Activated naive CD4-positive, alpha-beta T cell treated with anti-CD3 and anti-CD28 coated beads, Interleukin-2, amount 50 U/mL, for 24 hours (primary cell): ENCODE results near the gene PCGF2.

Experiments
- H3K27ac Mint-ChIP-seq: one replicate; pipeline ENCODE4 v1.8.0; 2021; ENCODE audit warnings: mild to moderate bottlenecking, mixed read lengths
- H3K27me3 Mint-ChIP-seq: one replicate; pipeline ENCODE4 v1.8.0; 2021; ENCODE audit warnings: mixed read lengths
- H3K36me3 Mint-ChIP-seq: one replicate; pipeline ENCODE4 v1.8.0; 2021; ENCODE audit warnings: mixed read lengths
- H3K4me1 Mint-ChIP-seq: one replicate; pipeline ENCODE4 v1.8.0; 2021; ENCODE audit warnings: mixed read lengths
- H3K4me3 Mint-ChIP-seq: one replicate; pipeline ENCODE4 v1.8.0; 2021; ENCODE audit warnings: mild to moderate bottlenecking, mixed read lengths
- H3K9me3 Mint-ChIP-seq: one replicate; pipeline ENCODE4 v1.8.0; 2021; ENCODE audit warnings: mixed read lengths

Gene PCGF2

DNA sequence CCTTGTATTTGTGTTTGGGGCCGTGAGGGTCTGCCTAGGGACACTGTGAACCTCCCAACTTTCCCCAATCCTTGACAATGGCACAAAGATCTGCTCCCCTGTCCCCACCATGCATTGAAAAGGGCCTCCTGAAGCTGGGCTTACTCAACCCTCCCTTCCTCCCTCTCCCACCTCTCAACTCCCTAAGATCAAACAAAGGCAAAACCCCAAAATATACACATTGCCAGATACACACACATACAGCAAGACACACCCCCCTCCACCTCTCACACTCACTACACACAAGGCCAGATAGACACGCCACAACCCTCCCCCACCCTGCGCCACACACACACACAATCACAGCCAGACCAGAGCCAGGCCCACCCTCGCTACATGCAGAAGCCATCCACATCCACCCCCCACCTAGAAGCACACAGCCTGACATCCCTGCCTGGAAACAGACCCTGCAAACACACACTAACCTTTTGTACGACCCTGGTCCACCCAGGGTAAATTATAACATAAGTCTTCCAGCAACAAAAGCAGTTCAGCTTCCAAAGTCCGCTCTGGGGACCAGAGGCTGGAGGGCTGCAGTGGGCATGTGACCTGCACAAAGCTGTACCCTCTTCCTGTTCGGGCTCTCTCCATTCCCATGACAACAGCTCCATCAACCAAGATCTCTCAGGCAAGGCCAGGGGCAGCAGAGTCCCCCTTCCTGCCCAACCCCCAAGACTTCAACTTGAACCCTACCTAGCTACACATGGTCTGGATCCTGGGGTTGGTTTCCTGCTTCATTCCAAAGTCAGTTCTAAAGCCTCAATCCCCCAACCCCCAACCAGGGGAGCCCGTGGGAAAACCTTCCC lies 1.9 kb downstream of the PCGF2 start:
- Mint-ChIP-seq H3K27me3 (peaks cover 18% of the 10 kb centered on the region), H3K4me3 (peak overlapping the region; percentile 60), H3K9me3 (no peaks in the 10 kb centered on the region), H3K4me1 (peaks cover 21% of the 10 kb centered on the region), H3K36me3 (no peaks in the 10 kb centered on the region), H3K27ac (no peak overlapping the region)

- no peak overlapping the region for H3K27ac Mint-ChIP-seq
- no peaks in the 10 kb centered on the region for H3K36me3 Mint-ChIP-seq
- no peak overlapping the region for H3K4me3 Mint-ChIP-seq
- no peaks in the 10 kb centered on the region for H3K9me3 Mint-ChIP-seq
- peaks cover 14% of the 10 kb centered on the region for H3K4me1 Mint-ChIP-seq
- peaks cover 15% of the 10 kb centered on the region for H3K27me3 Mint-ChIP-seq
Measured at GRCh38 chr17:38745545-38745944, 2.6 kb downstream of the PCGF2 start.

DNA sequence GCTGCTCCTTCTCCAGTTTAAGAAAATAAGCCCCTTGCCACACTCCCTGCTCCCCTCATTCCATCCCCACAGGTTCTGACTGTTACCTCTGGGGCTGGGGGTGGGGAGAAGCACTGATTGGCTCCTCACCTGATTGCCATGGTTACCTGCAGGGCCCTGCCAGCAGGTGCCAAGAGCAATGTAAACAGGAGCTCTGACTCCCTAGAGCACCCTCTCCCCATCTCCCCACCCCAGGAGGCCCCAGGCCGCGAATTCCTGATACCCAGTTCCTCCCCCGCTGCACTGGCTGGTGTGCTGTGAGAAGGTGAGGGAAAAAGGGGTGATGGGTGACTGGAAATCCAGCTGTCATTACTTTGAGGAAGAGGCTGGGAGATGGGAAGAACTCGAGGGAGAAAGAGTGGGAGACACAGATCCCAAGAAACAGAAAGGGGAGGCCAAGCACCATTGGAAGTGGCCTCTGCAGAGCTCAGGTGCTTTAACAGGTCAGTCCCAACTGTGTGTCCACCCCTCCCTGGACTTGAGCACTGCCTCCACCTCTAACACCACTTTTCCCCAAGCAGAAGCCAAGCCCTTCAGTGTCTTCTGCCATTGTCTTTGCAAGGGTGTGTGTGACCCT lies 4.5 kb downstream of the PCGF2 start:
- Mint-ChIP-seq H3K27me3 (peaks cover 13% of the 10 kb centered on the region), H3K36me3 (no peaks in the 10 kb centered on the region), H3K4me3 (no peak overlapping the region), H3K4me1 (peaks cover 7% of the 10 kb centered on the region), H3K9me3 (no peaks in the 10 kb centered on the region), H3K27ac (no peak overlapping the region)

GRCh38 chr17:38742411-38743308 lies 5.5 kb downstream of the PCGF2 start:
- Mint-ChIP-seq H3K9me3 (no peaks in the 10 kb centered on the region), H3K36me3 (no peaks in the 10 kb centered on the region), H3K4me3 (no peak overlapping the region), H3K27me3 (peaks cover 11% of the 10 kb centered on the region), H3K4me1 (peaks cover 7% of the 10 kb centered on the region), H3K27ac (no peak overlapping the region)

- Mint-ChIP-seq H3K4me1 (peaks cover 7% of the 10 kb centered on the region), H3K36me3 (no peaks in the 10 kb centered on the region), H3K9me3 (no peaks in the 10 kb centered on the region), H3K27me3 (peaks cover 11% of the 10 kb centered on the region), H3K27ac (no peak overlapping the region), H3K4me3 (no peak overlapping the region)
Measured at GRCh38 chr17:38741921-38742410, 6.2 kb downstream of the PCGF2 start.

- H3K4me3 Mint-ChIP-seq, result no peak overlapping the region
- peaks cover 2% of the 10 kb centered on the region for H3K4me1 Mint-ChIP-seq
- H3K27me3 Mint-ChIP-seq, result peaks cover 8% of the 10 kb centered on the region
- H3K36me3 Mint-ChIP-seq, result no peaks in the 10 kb centered on the region
- H3K27ac Mint-ChIP-seq, result no peak overlapping the region
- no peaks in the 10 kb centered on the region for H3K9me3 Mint-ChIP-seq
Measured at GRCh38 chr17:38741461-38741860, 6.7 kb downstream of the PCGF2 start.

DNA sequence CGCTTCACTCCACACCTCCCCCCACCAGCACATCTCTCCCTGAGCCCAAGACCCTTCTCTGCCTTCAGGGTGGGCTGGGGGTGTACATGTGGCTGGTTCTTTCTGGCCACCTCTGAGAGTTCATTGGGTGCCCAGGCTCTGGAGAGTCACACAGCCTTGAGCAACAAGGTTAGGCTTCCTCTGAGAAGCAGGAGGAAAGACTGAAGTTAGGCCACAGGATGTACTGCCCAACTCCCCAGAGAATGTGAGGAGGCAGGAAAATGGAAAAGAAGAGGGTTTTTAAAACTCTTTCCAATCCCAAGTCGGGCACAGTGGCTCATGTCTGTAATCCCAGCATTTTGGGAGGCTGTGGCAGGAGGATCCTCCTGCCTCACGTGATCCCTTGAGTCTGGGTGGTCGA lies 7.3 kb downstream of the PCGF2 start:
- Mint-ChIP-seq H3K27me3 (peaks cover 3% of the 10 kb centered on the region), H3K4me3 (no peak overlapping the region), H3K36me3 (no peaks in the 10 kb centered on the region), H3K9me3 (no peaks in the 10 kb centered on the region), H3K4me1 (no peaks in the 10 kb centered on the region), H3K27ac (no peak overlapping the region)

DNA sequence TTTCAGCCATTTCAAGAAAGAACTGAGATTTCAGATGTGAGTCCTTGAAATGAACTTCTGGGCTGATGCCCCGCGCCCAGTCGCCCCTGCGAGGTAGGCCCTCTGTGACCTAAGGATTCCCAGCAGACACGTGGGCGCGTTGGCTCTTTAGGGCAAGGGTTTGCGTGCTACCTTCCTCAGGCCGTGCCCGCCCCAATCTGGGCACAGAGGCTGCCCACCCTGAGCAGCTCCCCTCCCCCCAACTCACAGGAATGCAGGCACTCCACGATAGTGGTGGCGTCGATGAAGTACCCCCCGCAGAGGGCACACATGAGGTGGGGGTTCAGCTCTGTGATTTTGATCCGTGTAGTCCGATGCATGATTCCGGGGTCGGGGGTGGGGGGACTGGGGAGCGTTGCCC lies 8.1 kb downstream of the PCGF2 start:
- Mint-ChIP-seq H3K9me3 (no peaks in the 10 kb centered on the region), H3K36me3 (no peaks in the 10 kb centered on the region), H3K4me1 (peaks cover 5% of the 10 kb centered on the region), H3K27ac (no peak overlapping the region), H3K27me3 (peaks cover 3% of the 10 kb centered on the region), H3K4me3 (no peak overlapping the region)

- H3K9me3 Mint-ChIP-seq, result no peaks in the 10 kb centered on the region
- no peak overlapping the region for H3K4me3 Mint-ChIP-seq
- no peak overlapping the region for H3K27ac Mint-ChIP-seq
Measured at GRCh38 chr17:38739305-38739704, 8.8 kb downstream of the PCGF2 start.

DNA sequence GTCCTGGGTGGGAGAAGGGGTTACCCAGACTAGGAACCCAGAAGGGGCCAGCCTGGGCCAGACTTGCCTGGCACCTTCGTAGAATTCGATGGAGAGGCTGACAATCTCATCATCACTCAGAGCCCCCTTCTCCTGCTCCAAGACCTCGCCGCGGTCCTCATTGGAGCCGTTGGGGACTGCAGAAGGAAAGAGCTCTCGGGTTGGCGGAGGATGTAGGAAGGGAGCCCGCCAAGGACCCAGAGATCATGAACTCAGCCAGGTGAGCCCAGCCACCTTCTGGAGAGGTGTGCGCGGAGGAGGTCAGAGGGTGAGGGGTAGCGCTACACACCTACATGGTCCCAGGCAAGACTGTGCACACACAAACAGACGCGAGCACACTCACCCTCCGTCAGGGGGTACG lies 9.4 kb downstream of the PCGF2 start:
- Mint-ChIP-seq H3K4me3 (no peak overlapping the region), H3K36me3 (peaks cover under 1% of the 10 kb centered on the region), H3K9me3 (no peaks in the 10 kb centered on the region), H3K27me3 (peaks cover 3% of the 10 kb centered on the region), H3K27ac (no peak overlapping the region), H3K4me1 (peaks cover 19% of the 10 kb centered on the region)

More at GRCh38 chr17:38739305-38739704, 8.8 kb downstream of the PCGF2 start:
- Mint-ChIP-seq H3K36me3 (no peaks in the 10 kb centered on the region), H3K27me3 (peaks cover 3% of the 10 kb centered on the region), H3K4me1 (peaks cover 12% of the 10 kb centered on the region)

DNA sequence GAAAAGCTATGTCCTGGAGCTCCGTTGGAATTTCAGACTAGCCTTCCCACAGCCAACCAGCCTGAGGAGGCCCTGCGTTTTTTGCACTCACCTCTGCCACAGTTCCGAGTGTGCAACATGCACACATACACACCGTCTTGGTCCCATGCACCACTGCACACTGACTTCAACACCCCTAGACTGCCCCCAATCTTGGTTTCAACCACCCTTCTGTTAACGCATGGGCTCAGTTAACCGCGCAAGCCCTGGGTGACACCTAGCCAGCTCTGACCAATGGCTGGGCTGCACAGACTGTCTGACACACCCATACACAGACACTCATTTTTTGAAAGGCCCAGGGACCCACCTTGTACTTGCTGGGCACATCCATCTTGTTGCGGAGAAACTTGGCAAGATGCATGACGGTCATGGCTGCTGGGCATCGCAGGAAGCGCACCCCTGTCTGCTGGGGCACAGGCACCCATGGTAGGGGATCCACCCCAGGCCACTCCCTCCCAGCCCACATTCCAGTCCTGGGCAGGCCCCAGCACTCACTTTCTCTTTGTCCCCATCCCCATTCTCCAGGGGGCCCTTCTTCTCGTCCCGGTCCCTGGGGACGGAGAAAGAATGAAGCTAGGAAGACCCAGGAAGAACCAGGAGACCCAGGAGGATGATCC lies 10.0 kb downstream of the PCGF2 start:
- Mint-ChIP-seq H3K4me1 (peaks cover 24% of the 10 kb centered on the region), H3K4me3 (no peak overlapping the region), H3K27ac (no peak overlapping the region), H3K27me3 (peaks cover 2% of the 10 kb centered on the region), H3K36me3 (peaks cover 1% of the 10 kb centered on the region), H3K9me3 (no peaks in the 10 kb centered on the region)

DNA sequence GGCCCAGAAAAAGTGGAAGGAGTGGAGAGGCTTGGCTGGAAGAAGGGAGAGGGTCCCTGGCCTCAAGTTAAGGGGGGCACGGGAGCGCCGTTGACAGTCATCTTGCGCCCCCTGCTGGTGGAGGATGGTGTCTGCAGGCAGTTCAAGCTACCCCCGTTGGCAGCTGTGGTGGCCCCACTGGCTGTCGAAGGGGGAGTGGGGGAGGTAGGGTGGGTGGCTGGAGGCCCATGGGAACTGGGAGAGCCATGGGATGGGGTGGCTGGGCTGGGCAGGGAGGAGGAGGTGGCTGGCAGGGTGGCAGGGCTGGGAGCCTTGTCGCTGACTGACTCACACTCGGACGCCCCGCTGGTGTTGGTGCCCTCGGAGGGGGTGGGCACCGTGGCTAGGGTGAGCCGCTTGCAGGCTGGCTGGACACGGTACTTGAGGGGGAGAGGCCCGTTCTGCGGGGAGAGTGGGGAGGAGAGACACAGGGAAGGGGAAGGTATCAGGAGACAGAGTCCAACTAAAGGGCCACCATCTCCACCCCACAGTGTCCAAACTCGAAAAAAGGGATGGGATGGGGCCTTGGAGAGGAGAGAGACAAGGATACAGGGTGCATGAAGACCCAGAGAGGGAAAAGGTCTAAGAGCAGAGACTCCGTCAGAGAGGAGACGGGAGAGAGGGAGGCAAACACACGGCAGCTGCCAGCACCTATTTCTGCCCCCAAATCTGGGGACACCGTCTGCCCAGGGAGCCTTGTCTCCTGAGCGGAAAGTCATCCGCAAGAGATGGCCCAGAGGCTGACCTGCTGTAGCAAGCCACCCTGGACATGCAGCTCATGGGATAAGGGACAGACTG lies 12.8 kb downstream of the PCGF2 start:
- Mint-ChIP-seq H3K4me3 (no peak overlapping the region), H3K4me1 (peaks cover 47% of the 10 kb centered on the region), H3K36me3 (peaks cover 1% of the 10 kb centered on the region), H3K9me3 (no peaks in the 10 kb centered on the region), H3K27ac (peak overlapping the region; percentile 30), H3K27me3 (no peaks in the 10 kb centered on the region)

DNA sequence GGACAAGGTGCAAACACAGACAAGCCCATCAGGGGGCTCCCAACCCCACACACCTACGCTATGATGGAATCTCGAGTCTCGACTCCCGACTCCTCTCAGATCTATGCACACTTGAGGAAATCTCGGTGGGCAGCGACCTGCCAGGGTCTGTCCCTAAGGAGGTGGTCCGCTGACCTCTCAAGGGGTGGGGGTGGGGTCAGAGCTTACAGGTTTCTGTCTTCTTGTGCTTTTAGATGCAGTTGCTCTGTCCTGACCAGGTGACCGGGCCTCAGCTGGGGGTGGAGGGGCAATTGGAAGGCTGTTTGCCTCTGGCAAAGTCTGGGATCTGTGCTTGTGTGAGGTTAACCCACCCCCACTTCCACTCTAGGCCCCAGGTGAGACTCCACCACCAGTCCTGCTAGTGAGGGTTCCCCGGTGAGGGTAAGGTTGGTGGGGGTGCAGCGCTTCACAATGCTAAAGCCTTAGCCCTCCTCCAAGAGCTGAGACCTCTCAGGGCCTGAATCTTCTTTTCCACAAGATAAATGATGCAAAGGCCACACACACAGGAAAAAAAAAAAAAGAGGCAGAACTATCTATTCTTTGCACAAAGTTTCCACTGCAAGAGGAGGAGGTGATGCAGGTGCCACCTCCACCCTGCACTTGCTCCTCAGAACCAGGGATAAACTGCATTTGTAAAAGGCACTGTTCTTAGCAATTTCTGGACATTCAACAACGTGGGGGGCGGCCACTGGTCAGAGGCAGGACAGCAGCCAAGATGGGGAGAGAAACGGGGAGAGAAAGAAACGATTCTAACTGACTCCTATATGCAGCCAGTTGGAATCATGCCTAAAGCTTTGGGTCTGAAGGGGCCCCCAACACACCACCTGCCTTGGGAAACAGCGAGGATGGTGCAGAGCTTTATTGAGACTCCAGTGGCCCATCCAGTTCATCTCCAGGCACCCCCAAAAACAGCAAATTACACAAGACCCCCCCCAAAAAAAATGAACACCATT lies 13.9 kb downstream of the PCGF2 start:
- Mint-ChIP-seq H3K4me1 (peaks cover 52% of the 10 kb centered on the region), H3K36me3 (peaks cover 1% of the 10 kb centered on the region), H3K27me3 (no peaks in the 10 kb centered on the region), H3K27ac (peak overlapping the region; percentile 80), H3K4me3 (peak overlapping the region; percentile 76), H3K9me3 (no peaks in the 10 kb centered on the region)
